HEK293T (cell line): ENCODE measurements around the gene KAZALD1.

Source experiments
- ARNT ChIP-seq: fragments of 450-650 bp; IDR thresholded peaks from 2 replicates; pipeline ENCODE4 v1.6.1; 2017; ENCODE audit warnings: mild to moderate bottlenecking
- CTBP1 ChIP-seq: fragments of 450-650 bp; IDR thresholded peaks from 2 replicates; pipeline ENCODE4 v1.6.1; 2016; ENCODE audit warnings: borderline replicate concordance
- ELF4 ChIP-seq: fragments of 450-650 bp; IDR thresholded peaks from 2 replicates; pipeline ENCODE4 v1.6.1; 2017; ENCODE audit warnings: antibody characterized with exemption
- FOXK2 ChIP-seq: fragments of 450-650 bp; IDR thresholded peaks from 2 replicates; pipeline ENCODE4 v1.6.1; 2016; ENCODE audit warnings: mild to moderate bottlenecking
- FOXM1 ChIP-seq: fragments of 450-650 bp; IDR thresholded peaks from 2 replicates; pipeline ENCODE4 v1.6.1; 2017; ENCODE audit warnings: mild to moderate bottlenecking, borderline replicate concordance
- HDGF ChIP-seq: fragments of 450-650 bp; IDR thresholded peaks from 2 replicates; pipeline ENCODE4 v1.6.1; 2017; ENCODE audit warnings: antibody characterized with exemption, borderline replicate concordance
- NFRKB ChIP-seq: fragments of 450-650 bp; IDR thresholded peaks from 2 replicates; pipeline ENCODE4 v1.6.1; 2016; ENCODE audit warnings: mild to moderate bottlenecking, moderate library complexity
- SP1 ChIP-seq: fragments of 450-650 bp; IDR thresholded peaks from 2 replicates; pipeline ENCODE4 v1.6.1; 2017
- SUZ12 ChIP-seq: fragments of 450-650 bp; IDR thresholded peaks from 2 replicates; pipeline ENCODE4 v1.6.1; 2016; ENCODE audit warnings: mild to moderate bottlenecking
- ZNF384 ChIP-seq: fragments of 450-650 bp; IDR thresholded peaks from 2 replicates; pipeline ENCODE4 v1.6.1; 2016

GRCh38 chr10:101043363-101043707, 18.5 kb upstream of the KAZALD1 start:
- no peak for TF ChIP-seq HDGF
- TF ChIP-seq CTBP1, result no peak
- TF ChIP-seq SP1, result no peak
- TF ChIP-seq FOXM1, result no peak
- no peak for TF ChIP-seq ARNT
- no peak for TF ChIP-seq ZNF384
- TF ChIP-seq NFRKB, result no peak
- TF ChIP-seq ELF4, result no peak
- TF ChIP-seq FOXK2, result no peak
- no peak for TF ChIP-seq SUZ12
